GM18861 (cell line): ENCODE measurements around the gene PRR7.

Experiments
- ATAC-seq: cut with Tn5 transposase; IDR thresholded peaks from one replicate; pipeline ENCODE4 v1.9.1; 2021; ENCODE audit not compliant: unreplicated experiment

Gene PRR7

DNA sequence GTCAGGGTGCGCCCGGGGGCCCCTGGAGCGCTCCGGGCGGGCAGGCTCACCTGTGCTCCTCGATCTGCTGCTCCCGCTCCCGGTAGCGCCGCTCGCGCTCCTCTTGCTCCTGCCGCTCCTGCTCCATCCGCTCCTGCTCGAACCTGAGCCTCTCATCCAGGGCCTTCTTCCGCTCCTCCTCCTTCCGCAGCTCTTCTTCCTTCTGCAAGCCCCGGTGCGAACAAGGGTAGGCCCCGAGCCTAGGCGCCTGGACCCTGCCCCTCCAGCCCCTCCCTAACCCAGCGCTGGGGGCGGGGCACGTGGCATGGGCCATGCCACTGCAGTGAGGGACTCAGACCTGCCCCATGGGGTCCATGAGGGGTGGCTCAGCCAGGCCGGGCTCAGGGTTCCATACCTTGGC is 20.2 kb downstream of the PRR7 start:
- no peak for ATAC-seq

- ATAC-seq: no peak
Observed at GRCh38 chr5:177467436-177467835, 20.8 kb downstream of the PRR7 start.

DNA sequence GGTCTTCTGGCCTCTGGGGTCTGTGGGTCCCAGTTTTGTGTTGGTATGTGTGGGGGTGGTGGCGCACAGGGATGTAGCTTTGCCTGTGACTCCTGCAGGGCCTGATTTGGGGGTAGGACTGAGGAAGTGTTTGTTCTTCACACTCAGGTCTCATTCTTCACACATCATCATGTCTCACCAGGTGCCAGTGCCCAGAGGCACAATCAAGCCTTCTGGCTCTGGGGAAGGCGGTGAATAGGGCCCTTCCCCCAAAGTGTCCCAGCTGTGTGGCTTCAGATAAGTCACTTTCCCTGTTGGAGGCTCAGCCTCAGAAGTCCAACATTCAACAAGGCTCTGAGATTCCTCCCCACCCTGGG is 21.7 kb downstream of the PRR7 start:
- no peak for ATAC-seq

- no peak for ATAC-seq
Observed at GRCh38 chr5:177468685-177469628, 22.3 kb downstream of the PRR7 start.

- ATAC-seq: no peak
Observed at GRCh38 chr5:177469750-177470525, 23.3 kb downstream of the PRR7 start.

- no peak for ATAC-seq
Observed at GRCh38 chr5:177470759-177471536, 24.3 kb downstream of the PRR7 start.

DNA sequence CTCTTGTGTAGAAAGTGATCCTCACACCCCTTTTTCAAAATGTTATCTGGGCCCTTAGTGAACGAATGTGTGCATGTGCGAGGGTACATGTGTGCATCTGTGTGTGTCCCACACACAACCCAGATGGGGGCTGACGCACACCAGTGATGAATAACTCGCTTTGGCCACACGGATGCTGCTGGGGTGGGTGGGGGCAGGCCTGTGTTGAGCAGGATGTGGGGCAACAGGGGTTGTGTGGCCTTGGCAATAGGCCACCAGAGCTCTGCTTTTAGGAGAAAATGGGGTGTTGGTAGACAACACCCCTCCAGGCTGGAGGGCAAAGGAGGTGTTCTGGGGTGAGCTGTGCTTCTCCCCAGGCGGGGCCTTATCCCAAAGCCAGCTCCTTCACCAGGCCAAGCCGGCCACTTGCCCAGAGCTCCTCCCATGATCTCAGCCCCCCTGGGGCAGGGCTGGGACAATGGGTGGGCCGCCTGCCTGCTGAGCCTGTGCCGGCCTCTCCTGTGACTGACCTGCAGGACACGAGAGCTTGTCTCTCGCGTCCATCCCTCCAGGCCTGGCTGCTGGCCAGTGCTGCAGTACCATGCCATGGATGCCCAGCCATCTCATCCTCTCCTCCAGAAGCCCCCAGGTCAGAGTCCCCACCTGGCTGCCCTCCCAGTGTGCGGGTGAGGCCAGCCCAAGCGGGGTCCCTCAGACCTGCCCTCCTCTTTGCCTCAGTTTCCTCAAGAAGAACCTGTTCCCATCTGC is 25.2 kb downstream of the PRR7 start:
- ATAC-seq: no peak

GRCh38 chr5:177472460-177473442 is 26.1 kb downstream of the PRR7 start:
- no peak for ATAC-seq

GRCh38 chr5:177473443-177474001 is 26.9 kb downstream of the PRR7 start, which contains the start of gene DBN1:
Gene DBN1 (minus strand): TSS chr5:177473634. CDS start chr5:177473521, 113 bp downstream.
- no peak for ATAC-seq

DNA sequence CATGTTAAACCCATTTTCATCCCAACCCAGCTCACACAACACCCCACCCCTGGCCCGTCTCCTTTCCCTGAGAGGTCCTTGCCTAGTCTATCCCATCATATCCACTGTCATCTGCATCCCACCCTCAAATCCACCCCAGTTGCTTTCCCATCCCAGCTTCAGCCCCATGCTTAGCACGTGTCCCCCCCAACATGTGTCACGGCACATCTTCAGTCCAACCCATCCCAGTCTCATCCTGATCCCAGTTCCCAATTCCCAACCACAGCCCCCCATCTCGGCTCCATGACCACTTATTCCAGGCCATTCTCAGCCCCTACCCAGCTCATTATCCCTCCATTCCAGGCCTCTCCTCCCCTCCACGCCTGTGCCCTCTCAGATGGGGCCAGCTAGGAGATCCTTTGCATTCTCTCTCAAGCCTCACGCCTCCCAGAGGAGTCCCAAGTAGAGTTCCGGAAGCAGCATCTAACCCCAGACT is 27.4 kb downstream of the PRR7 start:
- ATAC-seq: no peak

- no peak for ATAC-seq
Observed at GRCh38 chr5:177474846-177475562, 28.4 kb downstream of the PRR7 start.

DNA sequence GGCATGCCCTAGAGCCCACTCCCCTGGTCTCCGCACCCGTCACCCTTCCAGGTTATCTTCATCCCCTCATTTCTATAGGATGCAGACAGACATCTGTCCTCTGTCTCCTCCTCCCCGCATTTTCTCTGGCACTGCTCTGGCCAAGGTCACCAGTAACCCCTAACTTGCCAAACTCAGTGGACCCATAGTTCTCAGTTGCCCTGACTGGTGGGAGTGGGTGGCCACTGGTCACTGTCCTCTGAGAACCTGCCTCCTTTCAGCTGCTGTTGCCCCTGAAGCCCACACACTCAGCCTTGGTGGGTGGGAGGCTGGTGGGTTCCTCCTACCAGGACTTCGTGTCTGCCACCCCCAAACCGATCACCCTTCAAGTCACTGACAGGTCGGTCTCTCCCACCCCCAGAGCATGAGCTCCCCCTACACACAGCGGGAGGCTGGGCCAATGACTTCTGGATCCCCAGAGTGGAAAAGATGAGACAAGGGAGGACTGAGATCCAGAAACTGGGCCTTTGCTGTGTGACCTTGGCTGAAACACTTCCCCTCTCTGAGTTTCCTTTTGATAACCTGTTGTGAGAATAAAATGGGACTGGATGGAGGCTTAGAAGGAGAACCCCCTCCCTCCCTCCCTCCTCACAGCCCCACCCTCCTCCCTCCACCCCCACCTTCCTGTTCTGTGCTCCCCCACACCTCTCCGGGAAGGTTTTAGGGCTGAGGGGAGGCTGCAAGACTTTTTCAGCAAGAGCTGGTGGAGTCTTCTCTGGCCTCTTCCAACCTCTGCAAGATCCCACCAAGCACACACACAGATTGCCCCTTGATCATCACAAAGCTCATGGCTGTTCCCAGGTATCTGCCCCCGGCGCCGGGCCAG is 29.2 kb downstream of the PRR7 start:
- no peak for ATAC-seq

DNA sequence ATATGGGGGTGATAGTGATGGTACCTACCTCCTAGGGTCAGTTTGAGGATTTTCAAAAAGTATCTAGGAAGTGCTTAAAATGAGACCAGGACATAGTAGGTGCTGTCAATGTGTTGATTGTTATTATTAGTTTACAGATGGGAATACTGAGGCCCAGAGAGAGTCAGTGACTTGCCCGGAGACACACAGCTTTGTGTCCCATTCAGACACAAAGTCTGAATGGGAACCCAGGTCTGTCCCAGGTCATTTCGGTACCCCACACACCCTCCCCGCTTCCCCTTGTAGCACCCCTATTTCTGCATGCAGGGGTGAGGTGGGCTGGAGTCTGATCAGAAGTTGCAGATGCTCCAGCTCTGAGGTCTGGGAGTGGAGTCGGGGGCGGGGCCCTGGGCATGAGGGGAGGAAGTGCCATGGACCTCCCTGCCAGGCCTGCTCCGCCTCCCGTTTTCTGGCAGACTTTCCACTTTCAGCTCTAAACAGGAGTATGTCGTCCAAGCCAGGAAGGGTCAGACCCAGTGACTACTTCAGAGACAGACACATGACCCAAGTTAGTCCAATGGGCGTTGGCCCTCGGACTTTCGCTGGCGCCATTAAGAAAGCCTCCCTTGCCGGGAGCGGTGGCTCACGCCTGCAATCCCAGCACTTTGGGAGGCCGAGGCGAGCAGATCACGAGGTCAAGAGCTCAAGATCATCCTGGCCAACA is 30.1 kb downstream of the PRR7 start:
- no peak for ATAC-seq

- no peak for ATAC-seq
Observed at GRCh38 chr5:177477701-177478477, 31.3 kb downstream of the PRR7 start.

GRCh38 chr5:177478711-177479646 is 32.4 kb downstream of the PRR7 start:
- ATAC-seq: no peak
